Fibroblast of mammary gland (primary cell): ENCODE results near the gene BUD31.

Experiments used
- DNase-seq: peaks from one replicate; pipeline ENCODE4 v3.0.0-alpha.2; 2010; ENCODE audit warnings: low read depth
- H3K4me3 ChIP-seq: 2 replicates; pipeline ENCODE4 v1.5.1; 2011; ENCODE audit warnings: low read depth, mild to moderate bottlenecking, low read length, moderate library complexity; ENCODE audit not compliant: control insufficient read depth
- TF ChIP-seq, protein P1 (sequence below): conservative IDR thresholded peaks from 2 replicates; pipeline ENCODE4 v1.5.1; 2011; ENCODE audit warnings: low read depth, low read length, inconsistent platforms; ENCODE audit not compliant: control insufficient read depth, insufficient read depth

The BUD31 gene

DNA sequence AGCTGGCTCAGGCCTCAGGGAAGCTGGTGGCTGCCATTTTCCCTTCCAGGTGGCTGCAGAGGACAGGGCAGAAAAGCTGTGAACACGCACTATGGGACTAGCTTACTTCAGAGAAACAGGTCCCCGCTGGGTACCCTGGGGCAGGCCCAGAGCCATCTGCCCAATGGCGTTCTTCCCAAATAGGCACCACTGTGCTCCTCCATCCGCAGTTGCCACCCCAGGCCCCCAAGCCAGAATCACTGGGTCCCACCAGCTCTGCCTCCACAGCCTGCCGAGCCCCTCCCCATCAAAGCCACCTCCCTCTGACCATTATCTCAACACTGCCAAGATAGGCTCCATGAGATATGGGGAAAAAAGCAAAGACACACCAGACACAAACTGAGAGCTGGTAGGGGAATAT lies 11.4 kb downstream of the BUD31 start:
- H3K4me3 ChIP-seq: no peak overlapping the region
- DNase-seq: no peak
- TF ChIP-seq, protein P1, sequence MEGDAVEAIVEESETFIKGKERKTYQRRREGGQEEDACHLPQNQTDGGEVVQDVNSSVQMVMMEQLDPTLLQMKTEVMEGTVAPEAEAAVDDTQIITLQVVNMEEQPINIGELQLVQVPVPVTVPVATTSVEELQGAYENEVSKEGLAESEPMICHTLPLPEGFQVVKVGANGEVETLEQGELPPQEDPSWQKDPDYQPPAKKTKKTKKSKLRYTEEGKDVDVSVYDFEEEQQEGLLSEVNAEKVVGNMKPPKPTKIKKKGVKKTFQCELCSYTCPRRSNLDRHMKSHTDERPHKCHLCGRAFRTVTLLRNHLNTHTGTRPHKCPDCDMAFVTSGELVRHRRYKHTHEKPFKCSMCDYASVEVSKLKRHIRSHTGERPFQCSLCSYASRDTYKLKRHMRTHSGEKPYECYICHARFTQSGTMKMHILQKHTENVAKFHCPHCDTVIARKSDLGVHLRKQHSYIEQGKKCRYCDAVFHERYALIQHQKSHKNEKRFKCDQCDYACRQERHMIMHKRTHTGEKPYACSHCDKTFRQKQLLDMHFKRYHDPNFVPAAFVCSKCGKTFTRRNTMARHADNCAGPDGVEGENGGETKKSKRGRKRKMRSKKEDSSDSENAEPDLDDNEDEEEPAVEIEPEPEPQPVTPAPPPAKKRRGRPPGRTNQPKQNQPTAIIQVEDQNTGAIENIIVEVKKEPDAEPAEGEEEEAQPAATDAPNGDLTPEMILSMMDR: no peak

DNA sequence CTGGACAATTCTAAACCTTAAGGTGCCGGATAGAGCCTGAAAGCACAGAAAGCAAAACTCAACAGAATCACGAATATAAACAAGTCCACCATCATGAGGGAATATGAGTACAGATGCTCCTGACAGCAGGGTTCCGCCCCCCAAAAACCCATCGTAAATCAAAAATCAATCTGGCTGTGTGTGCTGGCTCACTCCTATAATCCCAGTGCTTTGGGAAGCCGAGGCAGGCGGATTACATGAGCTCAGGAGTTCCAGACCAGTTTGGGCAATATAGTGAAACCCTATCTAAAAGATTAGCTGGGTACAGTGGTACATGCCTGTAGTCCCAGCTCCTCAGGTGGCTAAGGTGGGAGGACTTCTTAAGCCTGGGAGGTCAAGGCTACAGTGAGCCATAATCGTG lies 12.2 kb downstream of the BUD31 start:
- TF ChIP-seq, protein P1: no peak
- H3K4me3 ChIP-seq: no peak overlapping the region
- DNase-seq: no peak

GRCh38 chr7:99422186-99422585 lies 13.4 kb downstream of the BUD31 start:
- no peak for DNase-seq
- H3K4me3 ChIP-seq: no peak overlapping the region
- TF ChIP-seq, protein P1: no peak

DNA sequence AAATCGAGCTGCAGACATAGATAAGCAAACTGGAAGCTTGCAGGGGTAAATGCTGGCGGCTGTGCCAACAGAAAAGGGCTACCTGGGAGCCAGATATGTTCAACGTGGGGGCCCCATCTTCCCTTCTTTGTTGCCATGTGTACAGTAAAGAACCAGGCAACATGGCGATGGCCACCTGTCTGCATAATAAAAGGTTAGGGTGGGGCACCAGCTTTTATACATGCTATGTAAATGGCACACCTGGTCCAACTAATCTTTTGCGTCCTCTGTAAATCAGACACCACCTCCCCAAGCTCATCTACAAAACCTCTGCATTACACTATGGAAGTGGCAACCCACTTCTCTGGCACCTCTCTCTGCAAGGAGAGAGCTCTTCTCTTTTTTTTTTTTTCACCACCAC lies 13.9 kb downstream of the BUD31 start:
- TF ChIP-seq, protein P1: no peak
- H3K4me3 ChIP-seq: no peak overlapping the region
- DNase-seq: no peak

DNA sequence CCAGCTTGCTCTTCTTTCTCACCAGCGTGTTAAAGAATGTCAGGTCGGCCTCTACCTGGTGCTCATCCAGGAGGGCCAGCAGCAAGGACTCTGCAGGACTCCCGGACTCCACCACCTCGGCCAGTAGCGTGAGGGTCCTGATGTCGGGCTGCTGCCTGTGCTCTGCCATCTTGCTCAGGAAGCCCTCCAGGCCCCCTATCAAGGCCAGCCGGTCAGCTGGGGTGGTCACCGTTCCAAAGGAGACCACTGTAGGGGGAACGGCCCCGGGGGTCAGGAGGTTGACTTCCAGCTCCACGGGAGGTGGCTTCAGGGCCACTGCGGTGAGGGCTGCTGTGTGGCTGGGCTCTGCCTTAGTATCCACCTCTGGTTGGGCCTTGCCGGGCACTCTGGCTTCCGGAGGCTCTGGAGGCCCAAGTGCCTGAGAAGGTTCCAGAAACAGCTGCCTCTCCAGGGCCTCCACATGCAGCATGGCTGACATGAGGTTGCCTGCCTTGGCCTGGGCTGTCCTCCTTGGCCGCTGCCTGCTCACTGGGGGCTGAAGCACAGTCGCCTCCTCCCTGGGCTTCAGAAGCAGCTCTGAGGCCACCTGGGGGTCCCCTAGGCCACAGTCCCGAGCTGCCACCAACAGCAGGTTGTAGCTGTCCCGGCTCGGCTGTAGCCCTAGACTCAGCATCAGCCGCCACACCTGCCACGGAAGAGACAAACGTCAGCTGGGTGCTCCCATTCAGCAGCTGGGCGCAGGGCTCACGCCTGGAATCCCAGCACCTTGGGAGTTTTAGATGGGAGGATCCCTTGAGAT lies 16.4 kb downstream of the BUD31 start:
- TF ChIP-seq, protein P1: no peak
- no peak for DNase-seq
- H3K4me3 ChIP-seq: no peak overlapping the region

GRCh38 chr7:99428972-99429566 lies 20.3 kb downstream of the BUD31 start:
- H3K4me3 ChIP-seq: no peak overlapping the region
- TF ChIP-seq, protein P1: no peak
- DNase-seq: no peak
